MM.1S (cell line): ENCODE data around the gene PGRMC2.

Experiments used
- EZH2 ChIP-seq: fragments of 300-600 bp; sonication (generic); optimal IDR thresholded peaks from 2 replicates; pipeline ENCODE3; 2017; ENCODE audit warnings: low read depth, mild to moderate bottlenecking, antibody characterized with exemption, low read length, mixed read lengths
- EZH2phosphoT487 ChIP-seq: fragments of 300-600 bp; sonication (generic); IDR thresholded peaks from 2 replicates; pipeline ENCODE4 v1.6.1; 2018; ENCODE audit warnings: antibody characterized with exemption, low read length
- TF ChIP-seq, protein P1 (sequence below): fragments of 300-600 bp; sonication (generic); IDR thresholded peaks from 2 replicates; pipeline ENCODE4 v1.5.1; 2016; ENCODE audit warnings: antibody characterized with exemption, low read length, mixed read lengths

DNA sequence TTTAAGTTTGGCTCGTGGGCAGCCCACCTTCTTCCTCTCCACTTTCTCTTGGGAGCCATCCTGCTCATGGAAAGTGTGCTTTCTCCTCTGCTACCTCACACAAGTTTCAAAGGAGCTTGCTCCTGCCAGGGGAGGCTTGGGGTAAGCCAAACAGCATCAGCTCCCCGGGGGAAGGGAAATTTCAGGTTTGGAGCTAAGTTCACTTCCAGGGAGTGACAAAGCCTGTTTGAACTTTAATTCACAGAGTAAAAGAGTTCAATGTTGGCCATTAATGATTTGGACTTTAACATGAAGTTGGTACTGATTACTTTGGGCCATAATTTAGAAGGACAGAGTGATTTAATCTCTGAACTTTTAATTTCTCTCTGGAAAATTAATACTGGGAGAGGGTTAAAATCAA lies 4.7 kb upstream of the PGRMC2 start:
- no peak for TF ChIP-seq EZH2phosphoT487
- TF ChIP-seq, protein P1, sequence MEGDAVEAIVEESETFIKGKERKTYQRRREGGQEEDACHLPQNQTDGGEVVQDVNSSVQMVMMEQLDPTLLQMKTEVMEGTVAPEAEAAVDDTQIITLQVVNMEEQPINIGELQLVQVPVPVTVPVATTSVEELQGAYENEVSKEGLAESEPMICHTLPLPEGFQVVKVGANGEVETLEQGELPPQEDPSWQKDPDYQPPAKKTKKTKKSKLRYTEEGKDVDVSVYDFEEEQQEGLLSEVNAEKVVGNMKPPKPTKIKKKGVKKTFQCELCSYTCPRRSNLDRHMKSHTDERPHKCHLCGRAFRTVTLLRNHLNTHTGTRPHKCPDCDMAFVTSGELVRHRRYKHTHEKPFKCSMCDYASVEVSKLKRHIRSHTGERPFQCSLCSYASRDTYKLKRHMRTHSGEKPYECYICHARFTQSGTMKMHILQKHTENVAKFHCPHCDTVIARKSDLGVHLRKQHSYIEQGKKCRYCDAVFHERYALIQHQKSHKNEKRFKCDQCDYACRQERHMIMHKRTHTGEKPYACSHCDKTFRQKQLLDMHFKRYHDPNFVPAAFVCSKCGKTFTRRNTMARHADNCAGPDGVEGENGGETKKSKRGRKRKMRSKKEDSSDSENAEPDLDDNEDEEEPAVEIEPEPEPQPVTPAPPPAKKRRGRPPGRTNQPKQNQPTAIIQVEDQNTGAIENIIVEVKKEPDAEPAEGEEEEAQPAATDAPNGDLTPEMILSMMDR, result no peak
- TF ChIP-seq EZH2, result no peak
